ENCODE data around the gene TAS1R1.

DNA sequence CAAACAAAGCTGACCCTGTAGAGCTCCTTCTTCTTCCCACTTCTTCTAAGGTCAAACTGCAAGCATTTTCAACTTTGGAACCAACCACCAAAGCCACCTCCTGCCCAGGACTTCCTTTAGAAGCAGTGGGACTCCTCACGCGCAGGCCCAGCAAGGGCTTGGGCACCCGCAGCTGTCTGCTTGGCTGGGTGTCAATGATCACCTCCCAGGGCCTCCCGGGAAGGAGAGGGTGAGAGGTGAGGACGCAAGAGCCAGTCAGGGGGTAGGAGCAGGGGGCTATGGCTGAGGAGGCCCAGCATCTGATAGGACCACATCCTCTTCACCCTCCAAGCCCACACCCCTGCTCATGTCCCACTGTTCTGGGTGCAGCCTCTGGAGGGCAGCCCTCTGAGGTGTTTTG lies 37.3 kb downstream of the TAS1R1 start:
- TF ChIP-seq, protein P1, sequence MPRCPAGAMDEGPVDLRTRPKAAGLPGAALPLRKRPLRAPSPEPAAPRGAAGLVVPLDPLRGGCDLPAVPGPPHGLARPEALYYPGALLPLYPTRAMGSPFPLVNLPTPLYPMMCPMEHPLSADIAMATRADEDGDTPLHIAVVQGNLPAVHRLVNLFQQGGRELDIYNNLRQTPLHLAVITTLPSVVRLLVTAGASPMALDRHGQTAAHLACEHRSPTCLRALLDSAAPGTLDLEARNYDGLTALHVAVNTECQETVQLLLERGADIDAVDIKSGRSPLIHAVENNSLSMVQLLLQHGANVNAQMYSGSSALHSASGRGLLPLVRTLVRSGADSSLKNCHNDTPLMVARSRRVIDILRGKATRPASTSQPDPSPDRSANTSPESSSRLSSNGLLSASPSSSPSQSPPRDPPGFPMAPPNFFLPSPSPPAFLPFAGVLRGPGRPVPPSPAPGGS (IDR thresholded peaks at IDR 0.05; ENCODE audit: borderline replicate concordance, insufficient read depth, low read depth, low read length, poor library complexity, severe bottlenecking): no peak
- TF ChIP-seq STAT3 (IDR thresholded peaks at IDR 0.05; ENCODE audit: low read depth, low read length) (no peak), SPI1 (IDR thresholded peaks at IDR 0.05; ENCODE audit: borderline replicate concordance, insufficient read depth, low read depth, low read length) (no peak), ZNF274 (IDR thresholded peaks at IDR 0.05; ENCODE audit: insufficient read depth, insufficient read length) (no peak)
- TF ChIP-seq, protein P2, sequence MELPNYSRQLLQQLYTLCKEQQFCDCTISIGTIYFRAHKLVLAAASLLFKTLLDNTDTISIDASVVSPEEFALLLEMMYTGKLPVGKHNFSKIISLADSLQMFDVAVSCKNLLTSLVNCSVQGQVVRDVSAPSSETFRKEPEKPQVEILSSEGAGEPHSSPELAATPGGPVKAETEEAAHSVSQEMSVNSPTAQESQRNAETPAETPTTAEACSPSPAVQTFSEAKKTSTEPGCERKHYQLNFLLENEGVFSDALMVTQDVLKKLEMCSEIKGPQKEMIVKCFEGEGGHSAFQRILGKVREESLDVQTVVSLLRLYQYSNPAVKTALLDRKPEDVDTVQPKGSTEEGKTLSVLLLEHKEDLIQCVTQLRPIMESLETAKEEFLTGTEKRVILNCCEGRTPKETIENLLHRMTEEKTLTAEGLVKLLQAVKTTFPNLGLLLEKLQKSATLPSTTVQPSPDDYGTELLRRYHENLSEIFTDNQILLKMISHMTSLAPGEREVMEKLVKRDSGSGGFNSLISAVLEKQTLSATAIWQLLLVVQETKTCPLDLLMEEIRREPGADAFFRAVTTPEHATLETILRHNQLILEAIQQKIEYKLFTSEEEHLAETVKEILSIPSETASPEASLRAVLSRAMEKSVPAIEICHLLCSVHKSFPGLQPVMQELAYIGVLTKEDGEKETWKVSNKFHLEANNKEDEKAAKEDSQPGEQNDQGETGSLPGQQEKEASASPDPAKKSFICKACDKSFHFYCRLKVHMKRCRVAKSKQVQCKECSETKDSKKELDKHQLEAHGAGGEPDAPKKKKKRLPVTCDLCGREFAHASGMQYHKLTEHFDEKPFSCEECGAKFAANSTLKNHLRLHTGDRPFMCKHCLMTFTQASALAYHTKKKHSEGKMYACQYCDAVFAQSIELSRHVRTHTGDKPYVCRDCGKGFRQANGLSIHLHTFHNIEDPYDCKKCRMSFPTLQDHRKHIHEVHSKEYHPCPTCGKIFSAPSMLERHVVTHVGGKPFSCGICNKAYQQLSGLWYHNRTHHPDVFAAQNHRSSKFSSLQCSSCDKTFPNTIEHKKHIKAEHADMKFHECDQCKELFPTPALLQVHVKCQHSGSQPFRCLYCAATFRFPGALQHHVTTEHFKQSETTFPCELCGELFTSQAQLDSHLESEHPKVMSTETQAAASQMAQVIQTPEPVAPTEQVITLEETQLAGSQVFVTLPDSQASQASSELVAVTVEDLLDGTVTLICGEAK (IDR thresholded peaks at IDR 0.05; ENCODE audit: borderline replicate concordance): no peak

Measured in GM12878 (cell line).